Subcutaneous abdominal adipose tissue (tissue), 5 donors: Measurements from ENCODE around the gene TBC1D5.
"Not testable (repeated sequence)": the region's sequence is repeated elsewhere in the genome, so short reads cannot be mapped to it uniquely, and the experiment has no call there.

Experiments
- H3K27ac ChIP-seq: one replicate; pipeline ENCODE4 v1.7.0; 2013; ENCODE audit warnings: low read depth, mild to moderate bottlenecking, inconsistent platforms, low read length, moderate library complexity
- H3K27me3 ChIP-seq, 5 donors: one replicate each; pipeline ENCODE4 v1.7.0; 2013; ENCODE audit warnings: low read length in 5 of 5, inconsistent platforms in 1 of 5; ENCODE audit not compliant: control insufficient read depth in 5 of 5, insufficient read depth in 4 of 5
- H3K36me3 ChIP-seq, 5 donors: one replicate each; pipeline ENCODE4 v1.7.0; 2013; ENCODE audit warnings: low read length in 5 of 5; ENCODE audit not compliant: control insufficient read depth in 5 of 5, insufficient read depth in 5 of 5
- H3K4me1 ChIP-seq, 5 donors: one replicate each; pipeline ENCODE4 v1.7.0; 2013; ENCODE audit warnings: low read length in 5 of 5, mild to moderate bottlenecking in 3 of 5, moderate library complexity in 1 of 5; ENCODE audit not compliant: control insufficient read depth in 5 of 5, insufficient read depth in 5 of 5
- H3K4me3 ChIP-seq, 5 donors: one replicate each; pipeline ENCODE4 v1.7.0; 2013; ENCODE audit warnings: low read length in 5 of 5, low read depth in 1 of 5
- H3K9ac ChIP-seq, 5 donors: one replicate each; pipeline ENCODE4 v1.7.0; 2013; ENCODE audit warnings: low read length in 5 of 5, mild to moderate bottlenecking in 4 of 5, moderate library complexity in 3 of 5
- H3K9me3 ChIP-seq, 5 donors: one replicate each; pipeline ENCODE4 v1.7.0; 2013; ENCODE audit warnings: low read length in 5 of 5; ENCODE audit not compliant: control insufficient read depth in 5 of 5
- donor health status: healthy.
- donor health status: healthy.
- donor health status: healthy.
- donor health status: healthy.
- donor health status: healthy.

TBC1D5 gene

GRCh38 chr3:17656264-17656663, 86.2 kb downstream of the TBC1D5 start:
- peaks cover 0 to 3% (median 0%) of the 10 kb centered on the region in 5 donors for H3K4me1 ChIP-seq
- no peaks in the 10 kb centered on the region for H3K9me3 ChIP-seq
- no peak overlapping the region for H3K4me3 ChIP-seq
- H3K27ac ChIP-seq = no peak overlapping the region
- H3K9ac ChIP-seq = no peak overlapping the region
- no peaks in the 10 kb centered on the region for H3K27me3 ChIP-seq
- no peaks in the 10 kb centered on the region for H3K36me3 ChIP-seq

GRCh38 chr3:17655743-17656142, 86.7 kb downstream of the TBC1D5 start:
- no peaks in the 10 kb centered on the region for H3K9me3 ChIP-seq
- no peak overlapping the region for H3K27ac ChIP-seq
- H3K9ac ChIP-seq = no peak overlapping the region
- H3K27me3 ChIP-seq = no peaks in the 10 kb centered on the region
- H3K4me1 ChIP-seq = peaks cover 0 to 3% (median 0%) of the 10 kb centered on the region in 5 donors
- no peaks in the 10 kb centered on the region for H3K36me3 ChIP-seq
- H3K4me3 ChIP-seq = no peak overlapping the region

DNA sequence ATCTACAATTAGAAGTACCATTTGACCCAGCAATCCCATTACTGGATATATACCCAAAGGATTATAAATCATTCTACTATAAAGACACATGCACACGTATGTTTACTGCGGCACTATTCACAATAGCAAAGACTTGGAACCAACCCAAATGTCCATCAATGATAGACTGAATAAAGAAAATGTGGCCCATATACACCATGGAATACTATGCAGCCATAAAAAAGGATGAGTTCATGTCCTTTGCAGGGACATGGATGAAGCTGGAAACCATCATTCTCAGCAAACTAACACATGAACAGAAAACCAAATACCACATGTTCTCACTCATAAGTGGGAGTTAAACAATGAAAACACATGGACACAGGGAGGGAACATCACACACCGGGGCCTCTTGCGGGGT, 92.7 kb downstream of the TBC1D5 start:
- H3K27me3 ChIP-seq, H3K36me3 ChIP-seq, H3K9me3 ChIP-seq, H3K9ac ChIP-seq, H3K4me1 ChIP-seq, H3K4me3 ChIP-seq, H3K27ac ChIP-seq: not testable (repeated sequence)

- H3K4me1 ChIP-seq, H3K4me3 ChIP-seq, H3K36me3 ChIP-seq, H3K27ac ChIP-seq, H3K27me3 ChIP-seq, H3K9ac ChIP-seq, H3K9me3 ChIP-seq: not testable (repeated sequence)
Observed at GRCh38 chr3:17648630-17649355, 93.6 kb downstream of the TBC1D5 start.

DNA sequence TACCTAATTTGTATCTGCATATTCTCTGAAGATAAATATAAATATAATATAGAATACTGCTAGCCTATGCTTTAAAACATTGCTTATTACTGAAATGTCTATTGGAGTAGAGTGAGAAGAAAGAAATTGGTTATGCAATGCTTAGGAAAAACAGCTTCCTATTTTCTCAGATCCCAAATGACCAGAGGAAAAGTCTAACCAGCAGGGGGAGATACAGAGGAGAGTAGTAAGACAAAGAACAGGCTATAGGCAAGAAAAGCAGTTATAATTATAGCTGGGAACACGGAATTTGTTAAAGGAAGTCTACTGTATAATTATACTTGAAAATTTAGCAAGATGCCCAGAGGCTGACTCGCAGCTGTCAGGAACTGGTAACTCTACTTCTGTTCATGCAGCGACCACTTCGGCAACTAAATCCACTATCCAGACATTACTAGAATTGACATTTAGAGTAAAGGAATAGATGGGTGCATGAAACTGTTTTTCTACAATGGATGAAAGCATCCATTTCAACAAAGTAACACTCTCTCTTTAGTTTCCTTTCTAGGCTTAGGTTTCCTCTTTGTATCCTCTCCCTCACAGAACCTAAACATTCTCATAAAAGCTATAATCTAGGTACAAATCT, 97.2 kb downstream of the TBC1D5 start:
- no peak overlapping the region for H3K4me3 ChIP-seq
- H3K9ac ChIP-seq = no peak overlapping the region
- H3K27me3 ChIP-seq = no peaks in the 10 kb centered on the region
- no peaks in the 10 kb centered on the region for H3K36me3 ChIP-seq
- H3K9me3 ChIP-seq = no peaks in the 10 kb centered on the region
- peaks cover 0 to 5% (median 2%) of the 10 kb centered on the region in 5 donors for H3K4me1 ChIP-seq
- H3K27ac ChIP-seq = no peak overlapping the region

DNA sequence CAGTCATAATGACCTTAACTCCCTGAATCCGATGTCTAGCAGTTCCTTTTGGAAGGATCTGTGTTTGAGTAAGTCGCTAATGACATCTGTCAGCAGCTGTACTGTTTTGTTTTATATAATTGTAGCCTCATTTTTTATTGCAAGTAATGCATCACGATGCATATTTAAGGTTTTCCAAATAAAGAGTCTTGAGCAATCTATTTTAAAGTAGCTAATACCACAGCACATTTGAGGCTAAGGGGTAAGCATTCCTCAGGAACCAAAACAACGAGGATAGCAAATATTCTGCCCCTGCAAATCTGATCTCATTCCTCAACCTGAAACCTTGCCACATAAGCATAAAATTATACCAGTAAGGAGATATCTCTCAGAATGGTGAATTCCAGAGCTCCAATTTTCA, 98.7 kb downstream of the TBC1D5 start:
- no peaks in the 10 kb centered on the region for H3K36me3 ChIP-seq
- H3K9me3 ChIP-seq = no peaks in the 10 kb centered on the region
- H3K4me1 ChIP-seq = peaks cover 0 to 8% (median 5%) of the 10 kb centered on the region in 5 donors
- no peak overlapping the region for H3K9ac ChIP-seq
- no peak overlapping the region for H3K4me3 ChIP-seq
- H3K27ac ChIP-seq = no peak overlapping the region
- H3K27me3 ChIP-seq = no peaks in the 10 kb centered on the region

DNA sequence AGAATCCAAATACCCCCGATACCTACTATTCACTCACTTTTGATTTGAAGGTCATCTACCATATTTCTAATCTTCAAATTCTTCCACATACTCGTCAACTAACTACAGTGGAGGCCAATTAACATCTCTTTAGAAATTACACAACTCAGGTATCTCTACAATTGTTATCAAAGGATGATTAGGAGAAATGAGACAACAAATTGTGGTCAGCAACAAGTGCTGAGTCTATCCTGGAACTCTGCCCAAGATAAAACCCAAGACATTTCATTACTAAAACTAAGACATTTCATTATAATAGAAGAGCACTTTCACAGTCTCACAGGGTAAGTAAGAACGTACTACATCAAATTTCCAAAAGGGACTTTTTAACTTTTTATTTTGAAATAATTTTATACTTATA, 100.0 kb downstream of the TBC1D5 start:
- Histone ChIP-seq H3K4me3 (no peak overlapping the region), H3K27ac (no peak overlapping the region), H3K36me3 (no peaks in the 10 kb centered on the region), H3K27me3 (no peaks in the 10 kb centered on the region), H3K4me1 (peaks cover 0 to 14% (median 5%) of the 10 kb centered on the region in 5 donors), H3K9me3 (no peaks in the 10 kb centered on the region), H3K9ac (no peak overlapping the region)

DNA sequence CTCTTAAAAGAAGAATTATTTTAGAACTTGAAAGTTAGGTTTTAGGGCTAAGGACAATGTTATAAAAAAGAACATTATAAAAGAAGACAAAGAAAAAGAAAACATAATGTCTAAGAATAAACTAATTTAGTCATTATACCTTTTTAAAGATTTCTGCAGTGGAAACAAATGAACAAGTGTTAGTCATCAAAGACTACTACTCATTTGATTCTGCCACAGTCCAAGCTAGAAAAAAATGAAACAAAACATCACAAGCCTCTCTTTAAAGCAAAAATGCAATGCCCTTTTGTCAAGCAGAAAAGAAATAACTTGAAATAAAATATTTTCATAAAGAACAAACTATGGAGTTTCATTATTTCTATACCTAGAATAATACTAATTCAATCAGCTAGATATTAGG, 102.0 kb downstream of the TBC1D5 start:
- Histone ChIP-seq H3K27me3 (no peaks in the 10 kb centered on the region), H3K27ac (no peak overlapping the region), H3K36me3 (no peaks in the 10 kb centered on the region), H3K9ac (no peak overlapping the region), H3K4me3 (no peak overlapping the region), H3K9me3 (no peaks in the 10 kb centered on the region), H3K4me1 (peaks cover 0 to 14% (median 4%) of the 10 kb centered on the region in 5 donors)

- Histone ChIP-seq H3K4me1 (peaks cover 0 to 14% (median 0%) of the 10 kb centered on the region in 5 donors), H3K27ac (no peak overlapping the region), H3K36me3 (no peaks in the 10 kb centered on the region), H3K4me3 (no peak overlapping the region), H3K9ac (no peak overlapping the region), H3K27me3 (no peaks in the 10 kb centered on the region), H3K9me3 (no peaks in the 10 kb centered on the region)
Observed at GRCh38 chr3:17639765-17640164, 102.7 kb downstream of the TBC1D5 start.

- H3K36me3 ChIP-seq = no peaks in the 10 kb centered on the region
- H3K27me3 ChIP-seq = no peaks in the 10 kb centered on the region
- no peak overlapping the region for H3K9ac ChIP-seq
- no peaks in the 10 kb centered on the region for H3K9me3 ChIP-seq
- no peak overlapping the region for H3K4me3 ChIP-seq
- H3K27ac ChIP-seq = no peak overlapping the region
- H3K4me1 ChIP-seq = peaks cover 0 to 14% (median 0%) of the 10 kb centered on the region in 5 donors
Observed at GRCh38 chr3:17639257-17639656, 103.2 kb downstream of the TBC1D5 start.
